Tongue (tissue), 2 donors: ENCODE measurements around the gene HLA-DMB. TPM values are rescaled to one million over a fixed set of nuclear protein-coding genes. Genes with fewer than 3 reads are reported as not detected.
A peak's percentile ranks its signal among the peaks of the same experiment; 100 is the strongest.
"Not testable (repeated sequence)": the region's sequence is repeated elsewhere in the genome, so short reads cannot be mapped to it uniquely, and the experiment has no call there.

ENCODE experiments used
- DNase-seq: peaks from one replicate; pipeline ENCODE4 v3.0.0-alpha.2; 2015
- total RNA-seq: library from RNA; depleted of rRNA; stranded (reverse); fragments of >200 nt; gene quantifications from one replicate; pipeline ENCODE4 v1.2.3, GENCODE V29; 2014

HLA-DMB gene
- total RNA-seq, 1 donor from 2014 or later = 6.6 TPM

- no peak for DNase-seq
These were observed 9.2 kb upstream of the HLA-DMB start for GRCh38 chr6:32950010-32950409.

GRCh38 chr6:32949113-32949512 is 8.3 kb upstream of the HLA-DMB start:
- no peak for DNase-seq

- peak; percentile 42 for DNase-seq
These were observed 7.0 kb upstream of the HLA-DMB start for GRCh38 chr6:32947552-32948465.

GRCh38 chr6:32946893-32947292 is 6.1 kb upstream of the HLA-DMB start:
- no peak for DNase-seq

- DNase-seq = no peak
These were observed 5.1 kb upstream of the HLA-DMB start for GRCh38 chr6:32945953-32946352.

- no peak for DNase-seq
These were observed 4.4 kb upstream of the HLA-DMB start for GRCh38 chr6:32945108-32945760.

- peak; percentile 4 for DNase-seq
These were observed 3.2 kb upstream of the HLA-DMB start for GRCh38 chr6:32943864-32944649.

- DNase-seq = not testable (repeated sequence)
These were observed 1.8 kb upstream of the HLA-DMB start for GRCh38 chr6:32942555-32943123.

- peak; percentile 3 for DNase-seq
These were observed 463 bp upstream of the HLA-DMB start for GRCh38 chr6:32941214-32941768.

- no peak for DNase-seq
These were observed 2.3 kb downstream of the HLA-DMB start for GRCh38 chr6:32938494-32938893.

GRCh38 chr6:32937230-32937633 is 3.6 kb downstream of the HLA-DMB start:
- no peak for DNase-seq

- no peak for DNase-seq
These were observed 4.3 kb downstream of the HLA-DMB start for GRCh38 chr6:32936239-32937152.

- DNase-seq = no peak
These were observed 5.1 kb downstream of the HLA-DMB start for GRCh38 chr6:32935551-32936238.

GRCh38 chr6:32933661-32934085 is 7.2 kb downstream of the HLA-DMB start:
- peak; percentile 85 for DNase-seq

- DNase-seq = no peak
These were observed 8.5 kb downstream of the HLA-DMB start for GRCh38 chr6:32932132-32932868.

- DNase-seq = no peak
These were observed 9.6 kb downstream of the HLA-DMB start for GRCh38 chr6:32931211-32931610.

- DNase-seq = no peak
These were observed 18.7 kb downstream of the HLA-DMB start for GRCh38 chr6:32922083-32922482.

GRCh38 chr6:32920715-32921114 is 20.1 kb downstream of the HLA-DMB start:
- no peak for DNase-seq

- peak; percentile 22 for DNase-seq
These were observed 27.9 kb downstream of the HLA-DMB start for GRCh38 chr6:32912951-32913350.
